PFSK-1 (cell line): ENCODE measurements around the gene PRKCE.

ENCODE experiments used
- FOXP2 ChIP-seq: optimal IDR thresholded peaks from 2 replicates; pipeline ENCODE3; 2011; ENCODE audit warnings: borderline replicate concordance, control low read depth, inconsistent platforms; ENCODE audit not compliant: insufficient read depth; ENCODE audit errors: extremely low read length, extremely low read depth
- POLR2AphosphoS5 ChIP-seq: IDR thresholded peaks from 2 replicates; pipeline ENCODE4 v1.6.1; 2012; ENCODE audit warnings: low read depth, mild to moderate bottlenecking, control low read depth, low read length, moderate library complexity
- REST ChIP-seq, 2 experiments: IDR thresholded peaks; 2 replicates each; pipeline versions ENCODE4 v1.6.1 to v1.8.0; 2011 to 2012; ENCODE audit warnings: low read depth in 2 of 2, low read length in 2 of 2, control low read depth in 1 of 2, inconsistent platforms in 1 of 2, mild to moderate bottlenecking in 1 of 2, moderate library complexity in 1 of 2; ENCODE audit not compliant: insufficient read depth in 1 of 2
- SIN3A ChIP-seq: IDR thresholded peaks from 2 replicates; pipeline ENCODE4 v1.6.1; 2012; ENCODE audit warnings: mild to moderate bottlenecking, low read length, moderate library complexity, borderline replicate concordance; ENCODE audit not compliant: insufficient read depth
- TAF1 ChIP-seq: IDR thresholded peaks from 2 replicates; pipeline ENCODE4 v1.6.1; 2012; ENCODE audit warnings: low read length, control low read depth, borderline replicate concordance; ENCODE audit not compliant: insufficient read depth

GRCh38 chr2:45782986-45783385 lies 131.5 kb downstream of the PRKCE start:
- no peak for TF ChIP-seq REST (IDR thresholded peaks at IDR 0.05; ENCODE audit: insufficient read depth in 1 of 2, low read depth in 2 of 2, low read length in 2 of 2)
- TF ChIP-seq POLR2AphosphoS5 = no peak
- no peak for TF ChIP-seq TAF1
- TF ChIP-seq SIN3A = no peak
- TF ChIP-seq FOXP2 = no peak
